Right ventricle myocardium superior (tissue), 1 donor: ENCODE results near the gene RPS18. TPM values are rescaled to one million over a fixed set of nuclear protein-coding genes. Genes with fewer than 3 reads are reported as not detected.

ENCODE experiments used
- ATAC-seq: fragments of 200-7000 bp; cut with Tn5 transposase; one replicate; pipeline ENCODE4 v1.9.1; 2020; ENCODE audit warnings: mild to moderate bottlenecking; ENCODE audit not compliant: poor library complexity
- DNase-seq: peaks from one replicate; pipeline ENCODE4 v3.0.0-alpha.2; 2020
- intact Hi-C: fragments of 100-400 bp; cut with DNase I; formaldehyde crosslinking; loops from one replicate; pipeline ENCODE4 v1.11.2; 2022
- total RNA-seq: library from RNA; stranded (reverse); fragmentation: NEBNext Ultra II Directional; extraction: Animal tissue kit (Norgen Biotek cat#: 25700); gene quantifications from one replicate; pipeline ENCODE4 v1.2.1, GENCODE V29; 2021
- donor health status: DM: no; HTN: yes; CAD: no; lungs with severe emphysema.

RPS18 gene
- total RNA-seq, 1 donor from 2014 or later, result 863 TPM

DNA sequence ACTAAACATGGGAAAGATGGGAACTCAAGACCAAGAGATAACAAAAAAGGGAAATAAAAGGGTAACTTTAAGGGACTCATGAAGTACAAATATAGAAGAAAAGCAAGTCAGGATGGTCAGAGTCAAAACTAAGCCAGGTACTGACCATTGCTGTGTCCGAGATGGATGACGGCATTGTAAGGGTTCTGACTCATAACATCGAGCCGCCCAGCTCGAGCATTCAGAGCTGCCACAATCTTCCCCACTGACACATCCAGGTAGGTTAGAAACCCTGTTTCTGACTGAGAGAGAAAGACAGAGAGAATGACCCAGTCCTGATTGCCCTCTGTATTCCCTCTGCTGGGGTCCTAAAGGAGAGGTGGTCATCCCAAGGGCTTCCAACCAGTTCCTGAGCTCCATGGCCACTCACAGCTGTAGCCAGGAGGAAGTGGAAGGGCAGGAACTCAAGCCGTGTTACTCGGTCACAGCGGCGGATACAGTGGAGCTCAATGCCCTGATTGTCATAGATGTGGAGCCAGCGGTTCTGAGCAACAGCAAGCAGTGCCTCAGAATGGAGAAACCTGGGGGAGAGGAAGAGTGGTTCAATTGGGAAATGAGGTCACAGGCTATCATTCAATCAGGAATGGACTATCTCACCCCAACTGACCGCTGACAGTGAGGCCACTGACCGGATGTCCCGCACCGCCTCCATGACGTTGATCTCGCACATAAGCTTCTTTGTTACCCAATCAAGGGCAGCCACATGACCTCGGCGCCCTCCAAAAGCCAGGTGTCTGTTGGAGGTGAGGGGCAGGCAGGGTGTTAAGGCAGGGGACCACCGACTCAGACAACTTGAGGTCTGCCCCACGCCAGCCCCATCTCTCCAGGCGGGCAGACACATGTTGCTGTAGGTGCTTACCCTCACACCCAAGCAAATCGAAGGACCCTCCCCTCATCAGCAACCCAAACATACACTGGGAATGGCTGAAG is 15.4 kb downstream of the RPS18 start:
- DNase-seq (no peak), ATAC-seq (no peak)
- intact Hi-C loops, result no loop called here

GRCh38 chr6:33288141-33288920 is 16.5 kb downstream of the RPS18 start:
- intact Hi-C loops, result no loop called here
- ATAC-seq, result no peak

GRCh38 chr6:33288921-33289783 is 17.3 kb downstream of the RPS18 start, which contains the start of the genes PFDN6 and WDR46:
Gene PFDN6, plus strand, starts transcription at chr6:33289601. Its CDS starts 256 bp downstream, at chr6:33289857.
Gene WDR46, minus strand, starts transcription at chr6:33289239. Its CDS starts 69 bp downstream, at chr6:33289170.
- intact Hi-C loops, result no loop called here
- DNase-seq (peak; percentile 80), ATAC-seq (peak; percentile 97)

More at GRCh38 chr6:33288141-33288920, 16.5 kb downstream of the RPS18 start:
- DNase-seq, result no peak

DNA sequence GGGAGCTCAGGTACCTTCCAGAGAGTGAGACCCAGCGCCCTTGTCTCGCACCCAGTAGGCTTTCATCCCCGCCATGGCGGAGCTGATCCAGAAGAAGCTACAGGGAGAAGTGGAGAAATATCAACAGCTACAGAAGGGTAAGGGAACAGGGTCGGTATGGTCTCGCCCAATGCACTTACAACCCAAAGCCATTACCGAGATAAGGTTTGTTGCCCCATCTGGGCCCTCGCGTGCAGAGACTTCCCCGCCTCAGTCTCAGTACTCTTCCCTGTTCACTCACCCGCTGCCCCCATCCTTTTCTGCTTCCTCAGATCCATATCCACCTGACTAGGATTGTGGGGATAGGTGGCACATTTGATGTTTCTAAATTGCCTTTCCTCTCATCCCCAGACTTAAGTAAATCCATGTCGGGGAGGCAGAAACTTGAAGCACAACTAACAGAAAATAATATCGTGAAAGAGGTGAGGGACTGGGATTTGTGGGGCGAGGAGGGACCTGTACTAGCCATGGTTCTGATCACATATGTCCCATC is 18.0 kb downstream of the RPS18 start:
- no peak for DNase-seq
- ATAC-seq, result no peak
- intact Hi-C loops, result loop anchor here (10.0 kb wide), 1 partner anchor 125 kb away; the partner anchor contains the start of genes CUTA and PHF1

DNA sequence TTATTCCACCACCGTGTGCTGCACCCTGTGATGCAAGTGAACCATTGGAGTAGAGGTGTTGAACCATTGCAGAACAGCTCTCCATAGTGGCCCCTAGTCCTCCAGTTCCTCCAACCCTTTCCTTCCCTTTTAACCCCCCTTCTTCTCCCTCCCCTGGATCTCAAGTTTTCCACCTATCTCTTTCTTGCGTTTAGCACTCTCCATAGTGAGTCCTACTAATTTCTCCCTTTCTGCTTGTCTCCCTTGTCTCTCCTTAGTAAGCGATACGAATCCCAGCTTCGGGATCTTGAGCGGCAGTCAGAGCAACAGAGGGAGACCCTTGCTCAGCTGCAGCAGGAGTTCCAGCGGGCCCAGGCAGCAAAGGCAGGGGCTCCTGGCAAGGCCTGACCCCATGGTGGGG is 18.6 kb downstream of the RPS18 start:
- DNase-seq (no peak), ATAC-seq (no peak)
- intact Hi-C loops, result loop anchor here (10.0 kb wide), 1 partner anchor 124 kb away; the partner anchor contains the start of genes CUTA and PHF1

DNA sequence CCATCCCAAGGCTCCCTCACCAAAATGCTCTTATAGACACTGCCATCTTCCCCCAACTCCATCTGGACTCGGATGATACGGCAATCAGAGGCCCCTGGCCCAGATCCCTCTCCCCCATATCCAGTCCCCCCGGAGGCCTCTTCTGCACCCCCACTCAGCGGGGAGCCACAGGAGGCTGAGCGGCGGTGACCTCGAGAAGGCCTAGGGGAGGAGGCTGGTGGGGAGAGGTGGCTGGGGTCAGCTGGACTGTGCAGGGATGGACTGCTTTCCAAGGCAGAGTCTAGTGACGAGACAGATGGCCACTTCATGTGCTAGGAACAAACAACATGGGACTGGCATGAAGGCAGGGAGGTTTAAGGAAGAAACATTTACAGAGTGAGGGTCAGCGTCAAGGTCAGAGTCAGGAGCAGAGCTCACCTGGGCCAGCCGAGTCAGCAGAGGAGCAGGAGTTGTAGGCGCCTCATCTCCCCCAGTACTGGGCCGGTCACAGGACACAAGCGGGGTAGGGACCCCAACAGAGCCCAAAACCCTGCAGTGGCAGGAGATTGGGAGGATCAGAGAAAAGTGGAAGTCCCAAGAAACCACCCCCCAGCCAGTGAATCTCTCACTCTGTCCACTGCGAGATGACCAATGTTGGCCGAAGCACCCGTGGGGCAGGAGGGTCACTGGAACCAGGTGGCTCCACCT is 21.3 kb downstream of the RPS18 start:
- DNase-seq (peak; percentile 17), ATAC-seq (no peak)

DNA sequence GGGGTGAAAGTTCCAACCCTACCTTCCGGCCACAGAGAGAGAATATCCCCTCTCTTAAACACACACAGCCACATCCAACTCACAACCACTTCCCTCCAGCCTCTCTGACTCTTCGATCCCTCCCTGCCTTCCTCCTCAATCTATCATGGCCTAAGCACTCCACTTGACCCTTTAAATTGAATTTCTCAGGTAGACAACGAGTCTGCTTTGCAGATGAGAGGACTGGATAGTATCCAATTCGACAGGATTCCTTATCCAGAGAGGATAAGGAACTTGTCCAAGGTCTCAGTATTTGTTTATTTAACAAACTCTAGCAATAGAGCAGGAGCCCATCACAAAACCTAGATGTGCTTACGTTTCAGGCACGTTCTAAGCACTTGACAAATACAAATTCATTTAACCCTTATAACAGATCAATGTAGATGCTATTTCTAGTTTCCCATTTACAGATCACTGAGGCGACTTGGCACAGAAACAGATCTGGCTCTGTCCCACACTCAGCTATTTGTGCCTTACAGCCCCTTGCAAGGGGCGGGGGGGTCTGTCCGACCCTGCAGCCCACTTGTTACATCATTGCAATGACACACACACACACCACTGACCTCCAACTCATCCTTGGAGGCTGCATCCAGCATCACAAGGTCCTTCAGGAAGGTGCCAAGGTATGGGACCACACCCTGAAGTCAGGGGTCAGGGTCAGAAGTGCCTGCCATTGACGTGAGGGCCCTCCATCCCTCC is 22.4 kb downstream of the RPS18 start:
- DNase-seq, result no peak
- ATAC-seq, result no peak
- intact Hi-C loops, result loop anchor here (10.0 kb wide), 1 partner anchor 121 kb away; the partner anchor contains the start of genes CUTA and PHF1

More for the DNA sequence above, 21.3 kb downstream of the RPS18 start:
- intact Hi-C loops, result loop anchor here (10.0 kb wide), 1 partner anchor 122 kb away; the partner anchor contains the start of genes CUTA and PHF1

- intact Hi-C loops, result loop anchor here (10.0 kb wide), 1 partner anchor 119 kb away; the partner anchor contains the start of genes CUTA and PHF1
- peak; percentile 43 for DNase-seq
- no peak for ATAC-seq
Measured at GRCh38 chr6:33295621-33296369, 23.9 kb downstream of the RPS18 start.

DNA sequence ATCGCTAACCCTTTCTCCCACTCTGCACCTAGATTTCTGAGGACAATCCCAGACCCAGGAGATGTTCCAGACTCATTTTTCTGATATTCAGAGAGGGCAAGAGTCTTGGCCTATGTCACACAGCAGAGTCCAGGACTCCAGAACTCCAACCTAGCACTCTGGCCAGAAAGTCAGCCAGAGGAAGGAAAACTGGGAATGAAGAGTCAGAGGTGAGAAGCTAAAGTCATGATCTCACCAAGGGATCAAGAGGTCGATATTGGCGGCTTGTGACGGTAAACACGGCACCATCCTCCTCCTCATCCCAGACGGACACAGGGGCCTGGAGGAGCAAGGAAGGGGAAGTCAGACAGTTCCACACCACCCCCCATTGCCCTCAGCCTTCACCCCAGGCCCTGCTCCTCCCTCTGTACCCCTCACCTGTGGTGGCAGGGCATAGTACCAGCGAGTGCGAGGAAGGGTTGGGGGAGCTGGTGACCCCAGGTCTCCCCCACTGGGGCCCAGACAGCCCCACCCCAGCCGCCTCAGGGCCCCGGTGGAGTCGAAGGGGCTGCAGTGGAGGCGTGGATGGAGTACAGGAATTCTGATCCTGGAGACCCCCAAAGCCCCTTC is 25.0 kb downstream of the RPS18 start:
- intact Hi-C loops, result loop anchor here (10.0 kb wide), 1 partner anchor 118 kb away; the partner anchor contains the start of genes CUTA and PHF1
- no peak for DNase-seq
- ATAC-seq, result no peak

GRCh38 chr6:33297406-33297955 is 25.6 kb downstream of the RPS18 start:
- no peak for ATAC-seq
- peak; percentile 58 for DNase-seq
- intact Hi-C loops, result loop anchor here (10.0 kb wide), 1 partner anchor 117 kb away; the partner anchor contains the start of genes CUTA and PHF1

DNA sequence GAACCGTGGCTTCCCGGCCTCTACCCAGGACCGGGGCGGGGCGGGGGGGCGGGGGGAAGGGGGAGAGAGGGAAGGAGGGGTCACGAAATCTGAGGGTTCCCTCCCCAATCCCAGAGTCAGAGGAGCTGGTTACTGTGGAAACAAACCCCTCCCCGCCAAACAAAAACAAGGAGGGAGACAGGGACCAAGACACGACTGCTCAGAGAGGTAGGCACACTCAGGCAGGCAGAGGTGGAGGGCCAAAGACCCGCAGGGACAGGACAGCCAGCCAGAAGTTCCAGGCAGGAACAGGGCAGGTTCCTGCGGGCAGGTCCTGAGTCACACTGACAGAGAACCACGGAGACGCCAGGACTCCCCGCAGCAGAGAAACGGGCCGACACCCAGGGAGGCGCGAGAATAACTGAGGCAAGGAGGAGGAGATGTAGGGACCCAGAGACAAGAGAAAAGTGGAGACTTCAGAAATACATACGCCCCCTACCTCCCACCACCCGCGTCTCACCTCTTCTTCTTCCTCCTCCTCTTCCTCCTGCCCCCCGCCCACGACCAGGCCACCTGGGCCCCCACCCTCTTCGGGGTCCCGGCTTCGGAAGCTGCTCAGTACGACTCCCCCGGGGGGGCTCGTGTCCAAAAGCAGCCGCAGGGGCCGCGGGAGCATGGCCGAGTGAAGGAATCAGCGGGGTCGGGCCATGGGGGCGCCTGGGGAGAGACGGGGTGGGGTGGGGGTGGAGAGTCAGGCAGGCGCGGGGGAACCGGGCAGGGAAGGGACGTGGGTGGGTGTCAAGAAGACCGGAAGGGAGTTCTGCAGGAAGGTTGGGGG is 26.3 kb downstream of the RPS18 start:
- intact Hi-C loops, result loop anchor here (10.0 kb wide), 1 partner anchor 117 kb away; the partner anchor contains the start of genes CUTA and PHF1
- ATAC-seq, result peak; percentile 47
- DNase-seq, result peak; percentile 69

- intact Hi-C loops, result loop anchor here (10.0 kb wide), 1 partner anchor 116 kb away; the partner anchor contains the start of genes CUTA and PHF1
- ATAC-seq (peak; percentile 83), DNase-seq (peak; percentile 92)
Measured at GRCh38 chr6:33298773-33299236, 26.9 kb downstream of the RPS18 start, which contains the start of gene RGL2. Gene RGL2, minus strand, starts transcription at chr6:33298942. Its CDS starts 332 bp downstream, at chr6:33298610.

GRCh38 chr6:33299237-33299944 is 27.5 kb downstream of the RPS18 start:
- intact Hi-C loops, result loop anchor here (10.0 kb wide), 1 partner anchor 115 kb away; the partner anchor contains the start of genes CUTA and PHF1
- DNase-seq (peak; percentile 95), ATAC-seq (peak; percentile 87)
